ENCODE results near the gene ANP32E.

DNA sequence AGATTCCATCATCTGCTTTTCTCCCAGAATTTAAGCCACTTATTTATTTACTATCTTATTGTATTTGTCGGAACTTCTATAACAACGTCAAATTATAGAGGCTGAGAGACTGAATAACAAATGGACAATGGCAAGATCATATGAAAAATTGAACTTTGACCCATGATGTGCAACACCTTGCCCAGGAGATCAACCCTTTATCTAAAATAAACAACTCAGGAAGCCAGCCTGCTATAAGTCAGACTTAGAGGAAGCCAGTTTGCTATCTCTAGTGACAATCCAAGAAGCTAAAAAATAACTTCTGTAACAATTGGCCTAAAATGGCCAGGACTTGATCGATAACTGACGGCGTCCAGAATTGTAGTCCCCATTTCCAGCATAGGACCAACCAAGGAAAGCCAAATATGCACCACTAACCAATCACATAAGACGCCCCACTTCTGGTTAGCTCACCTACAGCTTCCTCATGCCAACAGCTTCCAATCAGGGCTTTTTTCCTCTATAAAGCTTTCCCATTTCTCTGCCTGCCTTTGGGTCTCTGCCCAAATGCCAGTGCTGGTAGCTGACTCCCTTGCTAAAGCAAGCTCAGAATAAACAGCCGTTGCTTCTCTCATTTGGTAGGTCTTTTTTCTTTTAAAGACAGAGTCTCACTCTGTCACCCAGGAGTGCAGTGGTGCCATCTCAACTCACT, 28.5 kb downstream of the ANP32E start:
- TF ChIP-seq, protein P1, sequence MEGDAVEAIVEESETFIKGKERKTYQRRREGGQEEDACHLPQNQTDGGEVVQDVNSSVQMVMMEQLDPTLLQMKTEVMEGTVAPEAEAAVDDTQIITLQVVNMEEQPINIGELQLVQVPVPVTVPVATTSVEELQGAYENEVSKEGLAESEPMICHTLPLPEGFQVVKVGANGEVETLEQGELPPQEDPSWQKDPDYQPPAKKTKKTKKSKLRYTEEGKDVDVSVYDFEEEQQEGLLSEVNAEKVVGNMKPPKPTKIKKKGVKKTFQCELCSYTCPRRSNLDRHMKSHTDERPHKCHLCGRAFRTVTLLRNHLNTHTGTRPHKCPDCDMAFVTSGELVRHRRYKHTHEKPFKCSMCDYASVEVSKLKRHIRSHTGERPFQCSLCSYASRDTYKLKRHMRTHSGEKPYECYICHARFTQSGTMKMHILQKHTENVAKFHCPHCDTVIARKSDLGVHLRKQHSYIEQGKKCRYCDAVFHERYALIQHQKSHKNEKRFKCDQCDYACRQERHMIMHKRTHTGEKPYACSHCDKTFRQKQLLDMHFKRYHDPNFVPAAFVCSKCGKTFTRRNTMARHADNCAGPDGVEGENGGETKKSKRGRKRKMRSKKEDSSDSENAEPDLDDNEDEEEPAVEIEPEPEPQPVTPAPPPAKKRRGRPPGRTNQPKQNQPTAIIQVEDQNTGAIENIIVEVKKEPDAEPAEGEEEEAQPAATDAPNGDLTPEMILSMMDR (conservative IDR thresholded peaks at IDR 0.05; ENCODE audit: low read depth, low read length), result no peak
- TF ChIP-seq POLR2A (IDR thresholded peaks at IDR 0.05; ENCODE audit: low read depth, low read length), result no peak
- no peak for TF ChIP-seq BHLHE40 (IDR thresholded peaks at IDR 0.05; ENCODE audit: low read depth, low read length)
- TF ChIP-seq, protein P2, sequence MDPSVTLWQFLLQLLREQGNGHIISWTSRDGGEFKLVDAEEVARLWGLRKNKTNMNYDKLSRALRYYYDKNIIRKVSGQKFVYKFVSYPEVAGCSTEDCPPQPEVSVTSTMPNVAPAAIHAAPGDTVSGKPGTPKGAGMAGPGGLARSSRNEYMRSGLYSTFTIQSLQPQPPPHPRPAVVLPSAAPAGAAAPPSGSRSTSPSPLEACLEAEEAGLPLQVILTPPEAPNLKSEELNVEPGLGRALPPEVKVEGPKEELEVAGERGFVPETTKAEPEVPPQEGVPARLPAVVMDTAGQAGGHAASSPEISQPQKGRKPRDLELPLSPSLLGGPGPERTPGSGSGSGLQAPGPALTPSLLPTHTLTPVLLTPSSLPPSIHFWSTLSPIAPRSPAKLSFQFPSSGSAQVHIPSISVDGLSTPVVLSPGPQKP (IDR thresholded peaks at IDR 0.05; ENCODE audit: borderline replicate concordance, low read depth, low read length), result no peak
- TF ChIP-seq, protein P3, sequence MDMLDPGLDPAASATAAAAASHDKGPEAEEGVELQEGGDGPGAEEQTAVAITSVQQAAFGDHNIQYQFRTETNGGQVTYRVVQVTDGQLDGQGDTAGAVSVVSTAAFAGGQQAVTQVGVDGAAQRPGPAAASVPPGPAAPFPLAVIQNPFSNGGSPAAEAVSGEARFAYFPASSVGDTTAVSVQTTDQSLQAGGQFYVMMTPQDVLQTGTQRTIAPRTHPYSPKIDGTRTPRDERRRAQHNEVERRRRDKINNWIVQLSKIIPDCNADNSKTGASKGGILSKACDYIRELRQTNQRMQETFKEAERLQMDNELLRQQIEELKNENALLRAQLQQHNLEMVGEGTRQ (IDR thresholded peaks at IDR 0.05; ENCODE audit: low read depth, low read length), result no peak
- TF ChIP-seq CEBPB (IDR thresholded peaks at IDR 0.05; ENCODE audit: low read depth, low read length), result no peak
- no peak for TF ChIP-seq MAFK (IDR thresholded peaks at IDR 0.05; ENCODE audit: low read depth, low read length)
- no peak for TF ChIP-seq RCOR1 (IDR thresholded peaks at IDR 0.05; ENCODE audit: insufficient replicate concordance, low read length)

Measured in IMR-90 (cell line).